Type B pancreatic cell (in vitro differentiated cells): ENCODE results near the gene ACAD9. TPM values are rescaled to one million over a fixed set of nuclear protein-coding genes. Genes with fewer than 3 reads are reported as not detected.

ENCODE experiments used
- DNase-seq: peaks from one replicate; pipeline ENCODE4 v3.0.0; 2021; ENCODE audit warnings: mixed read lengths; ENCODE audit not compliant: unreplicated experiment; ENCODE audit errors: extremely low spot score
- H3K27ac Mint-ChIP-seq: 2 replicates; pipeline ENCODE4 v1.8.0; 2021; ENCODE audit warnings: mild to moderate bottlenecking, mixed read lengths
- H3K27me3 Mint-ChIP-seq: 2 replicates; pipeline ENCODE4 v1.8.0; 2021; ENCODE audit warnings: mixed read lengths
- H3K36me3 Mint-ChIP-seq: 2 replicates; pipeline ENCODE4 v1.8.0; 2021; ENCODE audit warnings: mixed read lengths
- H3K4me1 Mint-ChIP-seq: one replicate; pipeline ENCODE4 v1.8.0; 2021; ENCODE audit warnings: mixed read lengths; ENCODE audit not compliant: unreplicated experiment
- H3K4me3 Mint-ChIP-seq: 2 replicates; pipeline ENCODE4 v1.8.0; 2021; ENCODE audit warnings: mild to moderate bottlenecking, mixed read lengths
- H3K9me3 Mint-ChIP-seq: 2 replicates; pipeline ENCODE4 v1.8.0; 2021; ENCODE audit warnings: mixed read lengths
- CTCF ChIP-seq: fragments of 200-600 bp; sonication (generic); conservative IDR thresholded peaks from 2 replicates; pipeline ENCODE4 v1.5.0; 2021; ENCODE audit warnings: antibody characterized with exemption, mild to moderate bottlenecking
- total RNA-seq: library from RNA; stranded (reverse); gene quantifications from 2 replicates; pipeline ENCODE4 v1.2.1, GENCODE V29; 2021; ENCODE audit warnings: low replicate concordance

Gene ACAD9
- total RNA-seq, 1 donor from 2014 or later = 56.1 TPM

DNA sequence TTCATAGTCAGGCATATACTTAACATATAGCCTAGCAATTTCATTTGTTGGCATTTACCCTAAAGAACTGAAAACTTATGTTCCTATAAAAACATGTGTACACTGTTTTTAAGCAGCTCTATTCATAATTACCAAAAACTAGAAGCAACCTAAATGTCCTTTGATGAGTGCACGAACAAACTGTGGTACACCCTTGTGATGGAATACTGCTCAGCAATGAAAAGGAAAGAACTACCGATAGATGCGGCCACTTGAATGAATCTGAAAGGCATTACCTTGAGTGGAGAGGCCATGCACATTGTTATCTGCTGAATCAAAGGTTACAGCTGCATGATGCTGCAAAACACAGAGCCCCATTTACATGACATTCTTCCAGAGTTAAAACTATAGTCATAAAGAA is 69.7 kb downstream of the ACAD9 start:
- Mint-ChIP-seq H3K4me1 (no peaks in the 10 kb centered on the region), H3K9me3 (no peaks in the 10 kb centered on the region), H3K4me3 (no peak overlapping the region), H3K27me3 (no peaks in the 10 kb centered on the region), H3K27ac (no peak overlapping the region), H3K36me3 (no peaks in the 10 kb centered on the region)
- DNase-seq = no peak
- TF ChIP-seq CTCF = no peak

GRCh38 chr3:128950223-128950938 is 71.0 kb downstream of the ACAD9 start:
- Mint-ChIP-seq H3K4me3 (no peak overlapping the region), H3K27ac (peak overlapping the region; percentile 19), H3K4me1 (no peaks in the 10 kb centered on the region), H3K27me3 (no peaks in the 10 kb centered on the region), H3K36me3 (no peaks in the 10 kb centered on the region), H3K9me3 (no peaks in the 10 kb centered on the region)
- peak; percentile 47 for DNase-seq
- TF ChIP-seq CTCF = peak; percentile 37

- Mint-ChIP-seq H3K27me3 (peaks cover 17% of the 10 kb centered on the region), H3K27ac (no peak overlapping the region), H3K36me3 (no peaks in the 10 kb centered on the region), H3K9me3 (peaks cover 4% of the 10 kb centered on the region), H3K4me1 (no peaks in the 10 kb centered on the region), H3K4me3 (no peak overlapping the region)
- DNase-seq = no peak
- TF ChIP-seq CTCF = no peak
Observed at GRCh38 chr3:128956440-128956839, 77.0 kb downstream of the ACAD9 start.

Other genes with a start within 250 kb of the ACAD9 start
- 192 and 228 TPM in 2 replicates for gene RPN1, start 228.8 kb upstream of the ACAD9 start, total RNA-seq
- 157 and 216 TPM in 2 replicates for gene RAB7A, start 153.4 kb upstream of the ACAD9 start, total RNA-seq
- 4.4 and 4.5 TPM in 2 replicates for gene CFAP92, start 114.5 kb downstream of the ACAD9 start, total RNA-seq
- 0.29 and 2.2 TPM in 2 replicates for gene EFCC1, start 121.7 kb downstream of the ACAD9 start, total RNA-seq
- not detected in 2 replicates for gene GP9, start 181.2 kb downstream of the ACAD9 start, total RNA-seq
- gene RAB43, start 242.2 kb downstream of the ACAD9 start, total RNA-seq = 16.2 and 21.1 TPM in 2 replicates